ENCODE measurements around the gene MEGF11. TPM values are rescaled to one million over a fixed set of nuclear protein-coding genes. Genes with fewer than 3 reads are reported as not detected.
A peak's percentile ranks its signal among the peaks of the same experiment; 100 is the strongest.

Gene MEGF11
- total RNA-seq, 1 experiment from 2014 or later: 0.09 TPM

DNA sequence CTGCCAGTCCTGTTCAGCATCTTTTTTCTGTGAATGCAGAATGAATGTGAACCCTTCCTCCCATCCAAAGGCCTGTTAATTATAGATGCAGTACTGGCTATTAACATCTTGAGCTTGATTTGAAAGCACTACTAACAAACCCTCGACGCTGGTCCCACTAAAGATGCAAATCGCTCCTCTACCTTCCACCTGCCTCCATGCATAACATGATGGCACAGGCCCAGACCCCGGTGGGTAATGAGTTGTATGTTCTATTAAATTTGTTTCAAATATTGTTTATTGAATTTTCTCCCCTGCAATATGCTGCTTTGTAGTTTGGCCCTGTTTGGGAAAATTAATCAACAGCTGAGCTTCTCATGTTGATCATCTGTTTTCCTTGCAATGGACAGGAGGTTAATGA is 314.9 kb downstream of the MEGF11 start:
- Mint-ChIP-seq H3K4me3 (ENCODE audit: low read depth, unreplicated experiment) (no peak overlapping the region), H3K4me1 (ENCODE audit: low read depth, unreplicated experiment) (peaks cover 29% of the 10 kb centered on the region), H3K36me3 (ENCODE audit: insufficient read depth, unreplicated experiment) (peaks cover 11% of the 10 kb centered on the region), H3K27me3 (ENCODE audit: unreplicated experiment) (no peaks in the 10 kb centered on the region), H3K9me3 (ENCODE audit: low read depth, unreplicated experiment) (no peaks in the 10 kb centered on the region), H3K27ac (ENCODE audit: unreplicated experiment) (peak overlapping the region; percentile 15)
- intact Hi-C loops (cut with micrococcal nuclease; ENCODE audit: unreplicated experiment): no loop called here
- DNase-seq: no peak
- CTCF ChIA-PET: no interaction called here
- no peak for TF ChIP-seq CTCF (IDR thresholded peaks at IDR 0.05; ENCODE audit: unreplicated experiment)
- no TSS peak for BruUV-seq (replicated peaks)

DNA sequence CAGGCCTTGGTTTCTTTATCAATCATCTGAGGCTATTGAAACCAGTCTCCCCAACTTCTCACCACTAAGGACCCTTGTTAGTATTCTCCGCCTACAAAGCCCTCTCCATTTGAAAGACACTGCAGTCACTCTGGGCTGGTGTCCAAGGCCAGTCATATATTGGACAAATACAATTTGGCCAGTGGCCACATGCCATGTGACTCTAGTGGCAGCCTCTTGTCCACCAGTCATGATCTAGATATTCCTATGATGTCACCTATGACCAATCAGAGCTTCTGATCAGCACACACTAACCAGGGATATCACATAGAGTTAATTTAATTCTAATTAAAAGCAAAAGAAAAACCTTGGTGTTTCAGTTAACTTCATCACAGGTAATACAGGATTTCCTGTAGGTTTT is 316.1 kb downstream of the MEGF11 start:
- intact Hi-C loops (cut with micrococcal nuclease; ENCODE audit: unreplicated experiment): no loop called here
- Mint-ChIP-seq H3K4me3 (ENCODE audit: low read depth, unreplicated experiment) (no peak overlapping the region), H3K9me3 (ENCODE audit: low read depth, unreplicated experiment) (no peaks in the 10 kb centered on the region), H3K27me3 (ENCODE audit: unreplicated experiment) (no peaks in the 10 kb centered on the region), H3K27ac (ENCODE audit: unreplicated experiment) (no peak overlapping the region), H3K36me3 (ENCODE audit: insufficient read depth, unreplicated experiment) (peaks cover 11% of the 10 kb centered on the region), H3K4me1 (ENCODE audit: low read depth, unreplicated experiment) (peaks cover 29% of the 10 kb centered on the region)
- no peak for TF ChIP-seq CTCF (IDR thresholded peaks at IDR 0.05; ENCODE audit: unreplicated experiment)
- CTCF ChIA-PET: no interaction called here
- DNase-seq: peak; percentile 22
- BruUV-seq (replicated peaks): no TSS peak

DNA sequence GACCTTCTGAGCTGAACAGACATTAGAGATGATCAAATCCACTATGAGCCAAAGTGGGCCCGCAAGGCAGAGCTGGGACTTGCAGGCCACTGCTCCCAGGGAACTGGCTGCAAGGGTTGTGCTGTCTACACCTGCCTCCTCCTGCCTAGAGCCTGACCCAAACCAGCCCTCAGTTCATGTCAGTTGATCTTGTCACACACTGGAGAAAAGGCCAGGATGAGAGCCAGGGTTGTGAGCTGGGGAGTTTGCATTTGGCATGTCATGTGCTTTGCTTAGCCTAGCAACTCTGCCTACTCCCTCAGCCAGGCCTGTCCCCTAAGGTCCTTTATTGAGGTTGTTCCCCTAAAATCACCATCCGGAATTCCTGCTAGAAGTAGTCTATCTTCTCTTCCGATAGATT is 316.5 kb downstream of the MEGF11 start:
- Mint-ChIP-seq H3K36me3 (ENCODE audit: insufficient read depth, unreplicated experiment) (peaks cover 11% of the 10 kb centered on the region), H3K9me3 (ENCODE audit: low read depth, unreplicated experiment) (no peaks in the 10 kb centered on the region), H3K4me3 (ENCODE audit: low read depth, unreplicated experiment) (no peak overlapping the region), H3K27ac (ENCODE audit: unreplicated experiment) (no peak overlapping the region), H3K4me1 (ENCODE audit: low read depth, unreplicated experiment) (peaks cover 29% of the 10 kb centered on the region), H3K27me3 (ENCODE audit: unreplicated experiment) (no peaks in the 10 kb centered on the region)
- no TSS peak for BruUV-seq (replicated peaks)
- TF ChIP-seq CTCF (IDR thresholded peaks at IDR 0.05; ENCODE audit: unreplicated experiment): no peak
- DNase-seq: no peak
- intact Hi-C loops (cut with micrococcal nuclease; ENCODE audit: unreplicated experiment): no loop called here
- CTCF ChIA-PET: no interaction called here

DNA sequence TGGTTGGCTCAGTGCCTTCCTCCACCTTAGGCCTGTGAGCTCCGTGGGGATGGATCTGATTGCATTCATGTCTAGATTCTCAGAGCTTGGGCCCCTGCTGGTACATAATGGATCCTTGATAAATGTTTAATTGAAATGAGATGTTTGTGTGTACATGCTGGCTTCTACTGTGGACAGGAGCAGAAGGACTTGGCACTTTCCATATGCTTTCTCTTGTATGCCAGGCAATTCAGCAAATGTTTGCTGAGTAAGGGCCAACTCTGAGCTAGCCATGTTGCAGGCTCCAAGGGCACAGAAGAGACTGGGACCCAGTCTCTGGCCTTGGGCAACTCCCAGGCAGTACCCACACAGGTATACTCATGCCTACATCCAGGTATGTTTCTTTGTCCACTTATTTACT is 317.3 kb downstream of the MEGF11 start:
- intact Hi-C loops (cut with micrococcal nuclease; ENCODE audit: unreplicated experiment): no loop called here
- no peak overlapping the region for H3K27ac Mint-ChIP-seq (ENCODE audit: unreplicated experiment)
- DNase-seq: no peak
- H3K4me1 Mint-ChIP-seq (ENCODE audit: low read depth, unreplicated experiment): peaks cover 29% of the 10 kb centered on the region
- no TSS peak for BruUV-seq (replicated peaks)
- no peaks in the 10 kb centered on the region for H3K9me3 Mint-ChIP-seq (ENCODE audit: low read depth, unreplicated experiment)
- H3K4me3 Mint-ChIP-seq (ENCODE audit: low read depth, unreplicated experiment): no peak overlapping the region
- no peak for TF ChIP-seq CTCF (IDR thresholded peaks at IDR 0.05; ENCODE audit: unreplicated experiment)
- no peaks in the 10 kb centered on the region for H3K27me3 Mint-ChIP-seq (ENCODE audit: unreplicated experiment)
- H3K36me3 Mint-ChIP-seq (ENCODE audit: insufficient read depth, unreplicated experiment): peaks cover 11% of the 10 kb centered on the region
- CTCF ChIA-PET: no interaction called here

DNA sequence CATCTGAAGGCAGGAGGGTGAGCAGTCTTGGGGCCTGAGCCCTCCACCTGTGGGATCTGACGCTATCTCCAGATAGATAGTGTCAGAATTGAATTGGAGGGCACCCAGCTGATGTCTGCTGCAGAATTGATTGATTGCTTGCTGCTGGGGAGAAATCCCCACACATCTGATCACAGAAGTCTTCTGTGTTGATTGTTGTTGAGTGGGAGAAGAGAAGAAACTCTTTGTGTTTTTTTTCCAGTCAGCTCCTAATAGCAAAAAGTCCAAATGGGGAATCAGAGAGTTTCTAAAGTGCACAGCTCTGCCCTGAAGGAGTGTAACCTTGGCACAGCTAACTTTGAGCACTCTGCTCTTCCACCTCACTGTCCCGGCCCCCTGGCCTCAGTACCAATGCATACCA is 318.2 kb downstream of the MEGF11 start:
- Mint-ChIP-seq H3K27ac (ENCODE audit: unreplicated experiment) (no peak overlapping the region), H3K36me3 (ENCODE audit: insufficient read depth, unreplicated experiment) (peaks cover 11% of the 10 kb centered on the region), H3K9me3 (ENCODE audit: low read depth, unreplicated experiment) (no peaks in the 10 kb centered on the region), H3K27me3 (ENCODE audit: unreplicated experiment) (no peaks in the 10 kb centered on the region), H3K4me3 (ENCODE audit: low read depth, unreplicated experiment) (no peak overlapping the region), H3K4me1 (ENCODE audit: low read depth, unreplicated experiment) (peaks cover 20% of the 10 kb centered on the region)
- CTCF ChIA-PET: no interaction called here
- no TSS peak for BruUV-seq (replicated peaks)
- intact Hi-C loops (cut with micrococcal nuclease; ENCODE audit: unreplicated experiment): no loop called here
- DNase-seq: no peak
- no peak for TF ChIP-seq CTCF (IDR thresholded peaks at IDR 0.05; ENCODE audit: unreplicated experiment)
